GM19328 (cell line): Measurements from ENCODE around the gene PHIP.
"Not testable (repeated sequence)": the region's sequence is repeated elsewhere in the genome, so short reads cannot be mapped to it uniquely, and the experiment has no call there.

Source experiments
- ATAC-seq: cut with Tn5 transposase; IDR thresholded peaks from one replicate; pipeline ENCODE4 v1.9.1; 2021; ENCODE audit warnings: mild to moderate bottlenecking, moderate library complexity; ENCODE audit not compliant: unreplicated experiment

The PHIP gene

GRCh38 chr6:79078075-79078969 lies at the start of gene PHIP:
PHIP (minus strand) TSS chr6:79078254; CDS start chr6:79078068, 186 bp downstream.
- peak; percentile 62 for ATAC-seq

DNA sequence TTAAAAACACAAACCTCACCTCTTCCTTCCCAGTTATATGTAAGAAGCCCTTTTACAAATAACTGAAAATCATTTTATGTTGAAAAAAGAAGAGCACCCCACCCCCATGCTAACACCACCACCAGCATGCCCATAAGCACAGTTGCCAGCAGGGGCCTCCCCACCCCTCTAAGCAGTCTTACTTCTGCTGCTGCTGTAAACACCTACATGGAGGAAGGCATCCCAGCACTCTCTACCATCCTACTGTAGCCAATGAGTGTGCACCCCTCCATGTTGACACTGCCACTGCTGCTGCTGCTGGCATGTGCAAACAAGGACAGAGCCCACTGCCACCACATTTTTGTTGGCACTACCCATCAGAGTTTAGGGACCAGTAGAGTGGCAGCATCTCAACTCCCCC lies 49.6 kb upstream of the PHIP start:
- no peak for ATAC-seq

DNA sequence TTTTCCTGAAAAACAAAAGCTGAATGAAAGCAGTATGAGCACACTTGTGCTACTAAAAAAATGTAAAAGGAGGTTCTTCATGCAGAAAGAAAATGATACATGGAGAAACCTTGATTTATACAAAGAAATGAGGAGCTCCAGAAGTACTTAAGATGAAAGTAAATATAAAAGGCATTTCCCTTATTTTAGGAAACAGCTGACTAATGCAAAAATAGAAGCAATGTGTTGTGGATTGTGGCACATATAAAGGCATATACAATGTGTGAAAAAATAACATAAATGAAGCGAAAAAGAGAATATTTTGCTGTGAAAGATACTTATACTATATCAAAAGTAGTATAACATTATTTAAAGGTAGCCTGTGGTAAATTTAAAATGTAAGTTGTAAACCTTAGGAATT lies 41.2 kb upstream of the PHIP start:
- no peak for ATAC-seq

- ATAC-seq = no peak
Observed at GRCh38 chr6:79117752-79118151, 39.7 kb upstream of the PHIP start.

GRCh38 chr6:79115553-79116182 lies 37.6 kb upstream of the PHIP start:
- no peak for ATAC-seq

DNA sequence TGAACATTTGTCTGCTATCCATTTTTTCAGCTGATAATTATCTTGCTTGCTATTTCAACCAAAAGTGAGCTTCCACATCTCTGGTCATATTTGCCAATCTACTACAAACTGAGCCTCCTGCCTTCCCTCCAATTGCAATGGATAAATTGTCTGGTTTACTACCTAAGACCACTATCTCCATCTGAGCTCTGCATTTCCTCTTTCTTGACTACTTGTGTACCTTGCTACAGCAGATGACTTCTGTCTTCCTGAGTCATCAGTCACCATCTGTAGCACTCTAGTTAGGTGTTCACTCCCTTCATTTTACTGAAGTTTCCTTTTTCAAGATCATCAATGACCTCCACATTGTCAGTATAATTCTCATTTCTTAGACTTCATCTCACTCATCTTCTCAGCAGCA lies 33.5 kb upstream of the PHIP start:
- ATAC-seq = no peak

DNA sequence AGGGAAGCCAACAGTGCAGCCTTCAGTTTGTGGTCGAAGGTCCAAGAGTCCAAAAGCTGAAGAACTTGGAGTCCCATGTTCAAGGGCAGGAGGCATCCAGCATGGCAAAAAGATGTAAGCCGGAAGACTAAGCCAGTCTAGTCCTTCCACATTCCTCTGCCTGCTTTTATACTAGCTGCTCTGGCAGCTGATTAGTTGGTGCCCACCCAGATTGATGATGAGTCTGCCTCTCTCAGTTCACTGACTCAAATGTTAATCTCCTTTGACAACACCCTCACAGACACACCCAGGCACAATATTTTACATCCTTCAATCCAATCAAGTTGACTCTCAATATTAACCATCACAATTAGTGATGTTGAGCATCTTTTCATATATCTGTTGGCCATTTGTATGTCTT lies 23.1 kb upstream of the PHIP start:
- ATAC-seq = no peak

- ATAC-seq = no peak
Observed at GRCh38 chr6:79100304-79100703, 22.2 kb upstream of the PHIP start.

DNA sequence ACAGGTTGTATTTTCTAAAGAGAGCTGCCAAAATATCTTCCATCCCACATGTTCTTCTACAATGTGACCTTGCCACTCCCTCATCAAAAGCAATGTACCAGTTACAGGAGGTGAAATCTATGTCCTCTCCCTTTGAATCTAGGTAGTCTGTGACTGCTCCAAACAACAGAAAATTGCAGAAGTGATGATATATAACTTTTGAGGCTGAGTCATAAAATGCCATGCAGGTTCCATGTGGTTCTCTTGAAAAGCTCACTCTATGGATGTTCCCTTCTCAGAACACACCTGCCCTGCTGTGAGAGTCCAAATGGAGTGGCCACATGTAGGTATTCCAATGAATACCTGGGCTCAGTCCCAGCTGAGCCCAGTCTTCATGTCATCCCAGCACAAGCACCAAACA lies 16.9 kb upstream of the PHIP start:
- no peak for ATAC-seq

DNA sequence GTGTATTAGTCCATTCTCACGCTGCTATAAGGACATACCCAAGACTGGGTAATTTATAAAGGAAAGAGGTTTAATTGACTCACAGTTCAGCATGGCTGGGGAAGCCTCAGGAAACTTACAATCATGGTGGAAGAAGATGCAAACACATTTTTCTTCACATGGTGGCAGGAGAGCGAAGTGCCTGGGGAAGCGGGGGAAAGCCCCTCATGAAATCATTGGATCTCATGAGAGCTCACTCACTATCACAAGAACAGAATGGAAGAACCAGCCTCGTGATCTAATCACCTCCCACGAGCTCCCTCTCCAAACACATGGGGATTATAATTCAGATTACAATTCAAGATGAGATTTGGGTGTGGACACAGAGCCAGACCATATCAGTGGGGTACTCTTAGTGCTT lies 13.7 kb upstream of the PHIP start:
- not testable (repeated sequence) for ATAC-seq

GRCh38 chr6:79089552-79090404 lies 11.7 kb upstream of the PHIP start:
- ATAC-seq = no peak

DNA sequence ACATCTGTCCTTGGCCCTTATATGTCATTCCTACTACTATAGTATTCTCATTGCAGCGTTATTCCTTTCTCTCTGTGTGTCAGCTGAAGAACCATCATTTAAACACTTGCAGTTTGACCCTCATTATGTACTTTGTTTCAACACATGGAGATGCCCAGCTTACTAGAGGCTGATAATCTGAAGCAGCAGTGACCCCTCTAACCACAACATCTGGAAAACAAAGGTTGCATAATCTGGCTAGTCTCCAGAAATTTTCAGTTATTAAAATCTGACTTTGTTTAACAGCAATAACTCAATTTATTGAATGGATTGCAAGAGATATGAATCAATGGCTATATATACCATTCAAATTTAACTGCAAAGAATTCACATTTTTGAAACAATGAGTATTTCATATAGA lies 6.6 kb upstream of the PHIP start:
- ATAC-seq = no peak

DNA sequence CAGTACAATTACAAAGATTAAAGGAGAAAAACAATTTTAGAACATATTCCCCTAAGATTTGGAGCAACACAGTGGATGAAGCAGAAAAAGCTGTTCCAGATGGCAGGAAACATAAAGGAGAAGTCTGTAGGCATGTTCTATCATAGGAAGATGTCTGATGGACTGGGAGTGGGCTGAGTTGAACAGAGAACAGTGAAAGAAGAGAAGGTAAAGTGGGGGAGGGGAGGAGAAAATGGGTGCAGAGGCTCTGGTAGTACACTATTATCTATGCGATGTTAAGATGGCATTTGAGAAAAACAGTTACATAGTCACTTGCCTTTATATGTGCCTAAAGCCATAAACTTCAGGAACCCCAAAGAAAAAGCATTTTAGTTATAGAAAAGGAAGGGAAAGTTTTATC lies 4.2 kb upstream of the PHIP start:
- ATAC-seq = no peak

GRCh38 chr6:79081663-79082062 lies 3.6 kb upstream of the PHIP start:
- ATAC-seq = no peak

- no peak for ATAC-seq
Observed at GRCh38 chr6:79079561-79080041, 1.5 kb upstream of the PHIP start.

- peak; percentile 26 for ATAC-seq
Observed at GRCh38 chr6:79077715-79078074, 359 bp downstream of the PHIP start.

DNA sequence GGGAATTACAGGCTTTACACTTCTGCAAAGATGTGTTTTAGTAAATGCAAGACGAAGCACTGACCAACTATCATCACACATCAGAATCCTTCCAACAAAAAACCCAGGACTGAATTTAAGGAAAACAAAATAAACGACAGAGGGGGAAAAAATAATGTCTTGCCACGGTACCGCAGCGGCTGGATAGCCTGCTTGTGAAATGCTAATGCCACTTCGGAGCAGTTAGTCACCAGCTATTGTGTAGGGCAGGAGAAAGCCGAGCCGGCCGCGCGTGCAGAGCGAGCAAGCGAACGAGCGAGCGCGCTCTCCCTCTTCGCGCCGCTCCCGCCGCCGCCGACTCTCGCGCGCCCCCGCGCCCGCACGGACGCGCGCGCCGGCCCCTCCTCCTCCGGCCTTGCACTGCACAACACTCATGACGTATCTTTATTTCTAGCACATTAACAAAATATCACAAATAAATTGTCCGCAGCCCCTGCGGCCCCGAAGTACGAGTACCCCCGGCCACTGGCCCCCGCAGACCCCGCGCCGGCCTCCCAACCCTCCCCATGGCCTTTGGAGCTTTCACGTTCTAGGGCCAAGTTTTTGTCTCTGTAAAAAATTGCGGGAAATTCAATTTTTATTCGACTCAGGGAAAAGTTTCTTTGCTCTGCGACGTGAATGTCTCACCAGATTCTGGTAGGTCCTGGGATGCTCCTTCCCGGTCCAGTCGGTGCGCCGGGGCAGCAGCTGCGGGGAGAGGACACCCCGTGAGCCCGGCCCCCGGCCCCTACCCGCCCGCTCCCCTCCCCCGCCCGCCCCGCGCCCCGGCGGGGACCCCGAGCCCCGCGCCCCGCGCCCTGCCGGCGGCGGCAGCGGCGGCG lies 1.0 kb downstream of the PHIP start:
- peak; percentile 45 for ATAC-seq

DNA sequence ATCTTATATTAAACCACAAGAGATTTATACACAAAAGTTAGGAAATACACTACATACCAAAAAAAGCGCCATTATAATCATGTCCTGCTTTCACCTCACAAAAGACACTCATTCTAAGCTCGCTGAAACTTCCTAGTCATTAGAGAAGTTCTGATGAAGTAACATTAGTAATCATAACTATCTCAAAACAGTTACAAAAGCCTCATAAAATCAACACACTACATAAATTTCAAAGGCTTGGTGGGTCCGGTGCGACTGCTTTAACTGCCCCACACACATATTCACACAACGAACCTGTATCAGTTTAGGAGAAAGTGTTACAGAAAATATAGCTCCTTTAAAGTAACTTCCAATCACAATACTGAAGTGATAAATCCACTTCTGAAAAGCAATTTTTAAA lies 1.9 kb downstream of the PHIP start:
- no peak for ATAC-seq

- ATAC-seq = no peak
Observed at GRCh38 chr6:79073888-79074287, 4.2 kb downstream of the PHIP start.

GRCh38 chr6:79072640-79073181 lies 5.3 kb downstream of the PHIP start:
- no peak for ATAC-seq
